ENCODE data around the gene TRAF3IP3. TPM values are rescaled to one million over a fixed set of nuclear protein-coding genes. Genes with fewer than 3 reads are reported as not detected.

The TRAF3IP3 gene
- polyA plus RNA-seq, 2 of the 4 experiments (the other 2 are of a cell fraction), result not detected

DNA sequence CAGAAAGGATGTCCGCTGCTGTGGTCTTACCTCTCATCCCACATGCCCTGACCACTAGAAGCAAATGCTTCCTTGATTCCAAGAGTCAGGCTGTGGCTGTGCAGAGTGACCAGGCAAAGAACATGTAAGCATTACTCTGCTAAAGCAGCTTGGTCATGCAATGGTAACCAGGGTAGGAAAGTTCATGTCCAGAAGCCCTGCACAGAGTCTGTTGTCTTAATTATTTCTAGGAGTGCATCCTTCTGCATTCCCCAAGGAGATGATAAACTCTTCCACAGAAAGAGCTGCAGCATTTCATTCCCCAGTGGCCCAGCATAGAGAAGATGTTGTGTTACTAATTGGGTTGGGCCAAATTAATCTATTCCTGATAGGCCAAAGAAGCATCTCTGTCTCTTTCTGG, 61.8 kb downstream of the TRAF3IP3 start:
- no peak for TF ChIP-seq CHD4 (IDR thresholded peaks at IDR 0.05; ENCODE audit: borderline replicate concordance)
- TF ChIP-seq, protein P1, sequence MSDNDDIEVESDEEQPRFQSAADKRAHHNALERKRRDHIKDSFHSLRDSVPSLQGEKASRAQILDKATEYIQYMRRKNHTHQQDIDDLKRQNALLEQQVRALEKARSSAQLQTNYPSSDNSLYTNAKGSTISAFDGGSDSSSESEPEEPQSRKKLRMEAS (IDR thresholded peaks at IDR 0.05), result no peak
- TF ChIP-seq SMC3 (IDR thresholded peaks at IDR 0.05), result no peak
- TF ChIP-seq NFE2L2 (conservative IDR thresholded peaks at IDR 0.05; ENCODE audit: low read length), result no peak
- no peak for TF ChIP-seq PBX3 (IDR thresholded peaks at IDR 0.05)
- no peak for TF ChIP-seq MYC (IDR thresholded peaks at IDR 0.05; ENCODE audit: borderline replicate concordance, low read length)
- TF ChIP-seq REST (IDR thresholded peaks at IDR 0.05), result no peak
- TF ChIP-seq CTCF (IDR thresholded peaks at IDR 0.05), result no peak
- POLR2A ChIA-PET, result no interaction called here
- H3K4me3 ChIP-seq, result no peak overlapping the region
- no peak overlapping the region for H3K4me2 ChIP-seq
- FAIRE-seq, result no peak
- no peaks in the 10 kb centered on the region for H3K9me3 ChIP-seq
- no peaks in the 10 kb centered on the region for H3K4me1 ChIP-seq
- WGBS (ENCODE audit: missing lambda C conversion rate), result 91% methylated on average over 1 of the region's 1 CpG
- no peak for DNase-seq (ENCODE audit: low read depth in 1 of 2, low spot score in 1 of 2)
- H3K27ac ChIP-seq, result no peak overlapping the region
- ATAC-seq, result no peak
- CTCF ChIA-PET, result interaction anchor here (2.1 to 2.4 kb wide), 2 partner anchors 8 to 10 kb away, joined by 5 to 9 read pairs; partner anchors contain the start of gene UTP25

- POLR2A ChIA-PET, result no interaction called here
- CTCF ChIA-PET, result interaction anchor here (1.2 kb wide), 1 partner anchor 21 kb away, joined by 3 read pairs; no protein-coding TSS in a partner anchor
- H3K27ac ChIP-seq, result no peak overlapping the region
These were observed 63.2 kb downstream of the TRAF3IP3 start for GRCh38 chr1:209819058-209819457.

DNA sequence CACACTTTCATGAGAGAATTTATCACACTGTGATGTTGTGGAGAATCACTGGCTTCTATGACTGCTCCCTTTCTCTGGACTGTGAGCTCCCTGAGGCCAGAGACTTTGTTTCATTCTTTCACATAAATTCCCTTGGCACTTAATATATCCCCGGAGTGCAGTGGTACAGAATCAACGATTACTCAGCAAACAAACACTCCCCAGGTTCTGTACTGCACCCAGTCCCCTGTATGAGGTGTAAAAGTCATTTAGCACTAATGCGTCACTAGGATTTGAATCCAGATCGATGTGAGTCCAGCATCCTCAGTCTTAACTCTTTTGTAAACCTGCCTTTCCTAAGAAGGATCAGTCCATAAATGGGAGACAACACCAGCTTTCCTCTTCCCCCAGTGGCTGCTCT, 65.1 kb downstream of the TRAF3IP3 start:
- no peaks in the 10 kb centered on the region for H3K9me3 ChIP-seq
- ChIA-PET CTCF (interaction anchor here (0.6 to 8.2 kb wide), 9 partner anchors 13 to 1470 kb away, joined by 3 to 114 read pairs (median 4); partner anchors contain the start of gene C1orf74), POLR2A (no interaction called here)
- H3K4me1 ChIP-seq, result peaks cover 6% of the 10 kb centered on the region
- no peak overlapping the region for H3K4me3 ChIP-seq
- TF ChIP-seq GATA3 (IDR thresholded peaks at IDR 0.05; ENCODE audit: borderline replicate concordance), result no peak
- no peak for TF ChIP-seq ZFP36 (IDR thresholded peaks at IDR 0.05; ENCODE audit: borderline replicate concordance, partially characterized antibody)
- TF ChIP-seq PBX3 (IDR thresholded peaks at IDR 0.05), result no peak
- no peak for TF ChIP-seq NPAS2 (CRISPR knock-in tag; IDR thresholded peaks at IDR 0.05; ENCODE audit: borderline replicate concordance)
- no peak for TF ChIP-seq RNF2 (IDR thresholded peaks at IDR 0.05; ENCODE audit: borderline replicate concordance, low read depth)
- TF ChIP-seq FOSB (CRISPR knock-in tag; IDR thresholded peaks at IDR 0.05), result no peak
- TF ChIP-seq HDAC2 (IDR thresholded peaks at IDR 0.05), result no peak
- TF ChIP-seq FOXS1 (CRISPR knock-in tag; IDR thresholded peaks at IDR 0.05), result no peak
- no peak for TF ChIP-seq BHLHE40 (IDR thresholded peaks at IDR 0.05; ENCODE audit: low read depth, low read length)
- no peak for TF ChIP-seq MAFK (IDR thresholded peaks at IDR 0.05; ENCODE audit: partially characterized antibody)
- 35% methylated on average over 4 of the region's 4 CpGs for WGBS (ENCODE audit: missing lambda C conversion rate)
- no peak overlapping the region for H3K4me2 ChIP-seq
- H3K27ac ChIP-seq, result no peak overlapping the region
- no peak for DNase-seq (ENCODE audit: low read depth in 1 of 2, low spot score in 1 of 2)
- FAIRE-seq, result no peak
- no peak for ATAC-seq

More at GRCh38 chr1:209819058-209819457, 63.2 kb downstream of the TRAF3IP3 start:
- no peak overlapping the region for H3K4me3 ChIP-seq
- TF ChIP-seq, protein P2, sequence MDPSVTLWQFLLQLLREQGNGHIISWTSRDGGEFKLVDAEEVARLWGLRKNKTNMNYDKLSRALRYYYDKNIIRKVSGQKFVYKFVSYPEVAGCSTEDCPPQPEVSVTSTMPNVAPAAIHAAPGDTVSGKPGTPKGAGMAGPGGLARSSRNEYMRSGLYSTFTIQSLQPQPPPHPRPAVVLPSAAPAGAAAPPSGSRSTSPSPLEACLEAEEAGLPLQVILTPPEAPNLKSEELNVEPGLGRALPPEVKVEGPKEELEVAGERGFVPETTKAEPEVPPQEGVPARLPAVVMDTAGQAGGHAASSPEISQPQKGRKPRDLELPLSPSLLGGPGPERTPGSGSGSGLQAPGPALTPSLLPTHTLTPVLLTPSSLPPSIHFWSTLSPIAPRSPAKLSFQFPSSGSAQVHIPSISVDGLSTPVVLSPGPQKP (IDR thresholded peaks at IDR 0.05; ENCODE audit: low read depth, low read length), result no peak
- TF ChIP-seq HOXA7 (CRISPR knock-in tag; IDR thresholded peaks at IDR 0.05) (no peak), FOSB (CRISPR knock-in tag; IDR thresholded peaks at IDR 0.05) (no peak)
- no peaks in the 10 kb centered on the region for H3K9me3 ChIP-seq
- WGBS (ENCODE audit: missing lambda C conversion rate), result 33% methylated on average over 1 of the region's 1 CpG
- no peak for FAIRE-seq
- no peak for ATAC-seq
- H3K4me1 ChIP-seq, result no peaks in the 10 kb centered on the region
- DNase-seq (ENCODE audit: low read depth in 1 of 2, low spot score in 1 of 2), result no peak
- no peak overlapping the region for H3K4me2 ChIP-seq

Measured in A549 (cell line).